GM21390 (cell line): Measurements from ENCODE around the gene USE1.

Source experiments
- ATAC-seq: cut with Tn5 transposase; IDR thresholded peaks from one replicate; pipeline ENCODE4 v1.9.1; 2021; ENCODE audit not compliant: unreplicated experiment

Gene USE1

DNA sequence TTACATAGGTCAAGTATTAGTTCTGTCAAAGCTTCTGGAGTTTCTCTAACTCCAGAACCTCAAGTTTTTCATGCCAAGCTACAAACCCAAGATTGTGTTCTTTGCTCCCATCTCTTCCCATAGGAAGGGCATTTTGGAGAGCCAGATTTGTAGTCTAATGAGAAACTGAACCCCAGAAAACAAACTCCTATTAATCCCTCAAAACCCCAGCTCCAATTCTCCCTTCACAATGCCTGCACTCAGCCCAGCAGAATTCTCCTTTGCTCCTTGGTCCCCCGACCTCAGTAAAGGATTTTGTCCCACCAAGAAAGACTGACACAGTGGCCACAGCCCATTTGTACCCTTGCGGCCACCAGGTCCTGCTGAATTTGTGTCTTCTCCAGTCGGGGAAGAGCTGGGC, 41.0 kb downstream of the USE1 start:
- ATAC-seq = no peak

DNA sequence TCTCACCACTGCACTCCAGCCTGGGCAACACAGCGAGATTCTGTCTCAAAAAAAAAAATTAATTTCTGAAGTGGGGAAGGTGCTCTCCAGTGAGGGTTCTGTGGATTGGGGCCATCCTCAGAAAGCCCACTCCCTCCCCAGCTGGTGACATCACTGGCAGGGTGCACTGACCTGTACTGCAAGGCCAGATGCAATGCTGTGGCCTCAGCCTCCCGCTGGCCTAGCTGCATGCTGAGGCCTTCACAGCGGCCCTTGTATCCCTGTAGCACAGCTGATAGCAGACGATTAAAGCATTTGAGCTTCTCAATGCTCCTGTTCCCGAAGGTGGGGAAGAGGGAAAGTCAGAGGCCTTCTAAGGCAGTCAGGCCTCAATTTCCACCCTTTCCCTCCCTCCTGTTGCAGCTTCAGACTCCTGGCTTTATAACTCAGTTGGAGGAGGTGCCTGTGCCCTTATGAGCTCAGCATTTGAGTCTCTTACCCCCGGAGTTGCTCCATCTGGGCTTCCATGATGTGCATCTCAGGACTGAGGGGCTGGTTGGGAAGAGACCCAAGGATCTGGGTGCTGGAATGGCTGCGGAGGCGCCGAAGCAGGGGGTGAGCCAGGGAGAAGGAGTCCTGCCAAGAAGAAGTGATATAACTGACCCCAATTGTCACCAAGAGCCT, 44.1 kb downstream of the USE1 start:
- ATAC-seq = no peak

DNA sequence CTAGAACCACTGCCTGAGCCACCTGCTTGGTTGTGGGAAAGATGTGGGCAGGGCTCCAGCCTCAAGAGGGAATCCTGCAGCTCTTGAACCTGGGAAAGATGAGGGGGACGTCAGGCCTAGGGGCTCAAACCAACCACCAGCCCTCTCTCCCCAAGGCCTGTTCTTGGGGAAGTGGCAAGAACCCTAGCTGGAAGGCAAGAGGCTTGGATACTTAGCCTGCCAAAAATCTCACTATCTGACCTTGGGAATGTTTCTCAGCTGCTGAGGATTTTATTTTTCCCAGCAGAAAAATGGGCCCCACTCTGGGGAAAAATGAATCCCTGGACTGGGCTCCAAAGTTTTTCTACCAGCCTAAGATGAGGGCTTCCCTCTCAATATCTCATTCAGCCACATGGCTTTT, 44.8 kb downstream of the USE1 start:
- no peak for ATAC-seq

DNA sequence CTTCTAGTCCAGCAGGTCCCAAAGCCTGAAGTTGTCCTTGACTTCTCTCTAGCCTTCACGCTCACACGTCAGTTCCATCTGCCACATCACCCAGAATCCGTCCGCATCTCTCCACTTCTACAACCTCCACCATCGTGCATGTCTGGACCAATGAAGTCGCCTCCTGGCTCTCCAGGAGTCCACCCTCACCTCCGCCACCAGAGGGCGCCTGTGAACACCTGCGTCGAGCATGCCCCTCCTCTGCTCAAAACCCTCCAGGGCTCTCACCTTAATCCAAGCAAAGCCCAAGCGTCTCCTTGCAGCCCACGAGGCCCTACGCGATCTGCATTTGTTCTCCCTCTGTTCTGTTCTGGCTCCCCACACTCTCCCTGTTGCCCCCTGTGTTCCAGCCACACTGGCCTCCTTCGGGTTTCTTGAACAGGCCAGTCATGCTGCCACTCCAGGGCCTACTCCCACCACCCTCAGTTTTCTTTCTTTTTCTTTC, 45.7 kb downstream of the USE1 start:
- ATAC-seq = peak; percentile 76

DNA sequence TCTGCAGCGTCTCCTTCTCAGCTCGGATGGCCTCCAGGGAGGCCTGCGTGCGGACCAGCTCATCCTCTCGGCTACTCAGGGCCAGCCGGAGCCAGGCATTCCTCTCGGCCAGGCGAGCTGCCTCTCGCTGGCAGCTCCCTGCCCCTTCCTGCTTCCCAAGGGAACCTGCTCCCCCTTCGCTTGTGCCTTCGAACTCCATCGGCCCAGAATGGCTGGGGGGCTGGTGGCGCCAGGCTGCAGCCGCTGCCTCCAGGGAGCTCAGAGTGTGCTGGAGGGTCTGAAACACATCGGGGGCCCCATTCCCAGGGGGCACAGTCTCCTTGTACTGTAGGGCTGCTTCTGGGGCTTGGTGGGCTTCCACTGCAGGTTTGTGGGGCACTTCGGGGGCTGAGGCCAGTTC, 47.4 kb downstream of the USE1 start:
- no peak for ATAC-seq

DNA sequence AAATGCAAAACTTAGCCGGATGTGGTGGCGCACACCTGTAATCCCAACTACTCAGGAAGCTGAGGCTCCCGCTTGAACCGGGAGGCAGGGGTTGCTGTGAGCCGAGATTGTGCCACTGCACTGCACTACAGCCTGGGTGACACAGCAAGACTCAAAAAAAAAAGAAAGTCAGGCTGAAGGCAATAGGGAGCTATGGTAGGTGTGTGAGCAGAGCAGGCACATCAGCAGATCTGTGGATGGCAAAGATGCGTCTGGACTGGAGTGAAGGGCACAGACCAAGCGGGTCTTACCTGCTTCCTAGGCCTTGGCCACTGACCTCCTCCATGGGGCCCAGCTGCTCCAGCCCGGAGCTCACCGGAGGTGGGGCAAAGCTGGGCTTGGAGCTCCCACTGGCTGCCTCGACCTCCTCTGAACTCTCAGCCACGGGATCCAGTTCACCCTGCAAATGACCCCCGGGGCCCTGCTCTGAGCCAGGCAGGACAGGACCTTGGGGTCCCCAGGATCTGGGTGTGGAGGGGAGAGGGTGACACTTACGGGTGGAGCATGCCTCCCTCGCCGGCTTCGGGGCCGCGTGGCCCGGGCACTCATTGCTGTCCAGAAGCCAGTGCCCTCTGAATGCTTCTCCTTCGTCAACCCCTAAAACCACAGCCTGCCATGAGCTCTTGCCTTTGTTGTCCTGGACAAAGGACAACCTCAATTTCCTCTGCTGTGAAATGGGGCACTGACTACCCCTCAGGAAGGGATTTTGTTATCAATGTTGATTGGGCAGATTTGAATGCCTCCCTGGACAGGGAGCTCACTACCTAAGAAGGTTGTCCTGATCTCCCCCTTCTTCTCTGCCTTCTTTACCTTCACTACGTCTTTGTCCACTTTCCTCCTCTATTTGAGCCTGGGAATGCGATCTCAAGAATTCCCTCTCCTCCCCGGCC, 48.8 kb downstream of the USE1 start:
- ATAC-seq = no peak

DNA sequence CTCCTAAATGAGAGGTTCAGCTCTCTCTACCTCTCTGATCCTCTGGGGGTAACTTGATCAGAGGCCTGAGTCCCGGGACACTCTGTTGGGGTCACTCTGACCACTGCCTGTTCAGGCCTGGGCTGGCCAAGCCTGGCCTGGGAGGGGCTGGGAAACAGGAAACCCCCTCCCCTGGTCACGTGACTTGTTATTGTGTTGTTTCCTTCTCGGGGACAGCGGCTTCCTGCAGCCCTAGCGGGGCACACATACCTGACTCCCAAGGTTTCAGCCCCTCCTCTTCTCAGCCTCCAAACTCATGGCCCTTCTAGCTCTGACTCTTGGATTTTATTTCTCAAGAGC, 49.5 kb downstream of the USE1 start, which contains the start of gene USHBP1:
Gene USHBP1, minus strand, starts transcription at position 105 of the 339 bp plus-strand sequence. CDS start 446 bp downstream, outside the sequence.
- ATAC-seq = no peak

DNA sequence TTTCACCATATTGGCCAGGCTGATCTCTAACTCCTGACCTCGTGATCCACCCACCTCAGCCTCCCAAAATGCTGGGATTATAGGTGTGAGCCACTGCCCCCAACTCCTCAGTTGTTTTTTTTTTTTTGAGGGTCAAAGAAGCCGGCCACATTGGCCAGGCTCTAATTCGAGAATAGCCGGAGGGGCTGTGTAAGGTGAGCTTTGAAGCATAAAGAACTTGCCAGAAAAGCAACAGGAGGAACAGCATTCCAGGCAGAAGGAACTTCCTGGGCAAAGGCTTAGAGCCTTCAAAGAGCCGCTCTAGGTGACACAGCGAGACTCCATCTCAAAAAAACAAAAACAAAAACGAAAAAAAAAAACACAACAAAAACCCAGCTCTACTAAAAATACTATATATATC, 50.9 kb downstream of the USE1 start:
- ATAC-seq = no peak

DNA sequence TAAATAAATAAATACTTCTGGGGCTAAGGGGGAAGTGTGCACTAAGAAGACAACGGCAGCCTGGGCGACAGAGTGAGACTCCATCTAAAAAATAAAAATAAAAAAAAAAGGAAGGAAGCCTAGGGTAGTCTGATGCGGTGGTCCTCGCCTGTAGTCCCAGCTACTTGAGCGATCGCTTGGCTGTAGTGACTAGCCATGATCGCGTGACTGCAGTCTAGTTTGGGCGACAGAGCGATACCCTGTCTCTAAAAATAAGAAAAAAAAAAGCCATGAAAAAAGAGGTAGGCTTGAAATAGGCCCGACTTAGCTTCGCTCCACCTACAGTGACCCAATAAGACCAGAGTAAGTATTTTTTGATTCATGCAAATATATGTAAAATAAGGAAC, 51.4 kb downstream of the USE1 start:
- peak; percentile 24 for ATAC-seq

DNA sequence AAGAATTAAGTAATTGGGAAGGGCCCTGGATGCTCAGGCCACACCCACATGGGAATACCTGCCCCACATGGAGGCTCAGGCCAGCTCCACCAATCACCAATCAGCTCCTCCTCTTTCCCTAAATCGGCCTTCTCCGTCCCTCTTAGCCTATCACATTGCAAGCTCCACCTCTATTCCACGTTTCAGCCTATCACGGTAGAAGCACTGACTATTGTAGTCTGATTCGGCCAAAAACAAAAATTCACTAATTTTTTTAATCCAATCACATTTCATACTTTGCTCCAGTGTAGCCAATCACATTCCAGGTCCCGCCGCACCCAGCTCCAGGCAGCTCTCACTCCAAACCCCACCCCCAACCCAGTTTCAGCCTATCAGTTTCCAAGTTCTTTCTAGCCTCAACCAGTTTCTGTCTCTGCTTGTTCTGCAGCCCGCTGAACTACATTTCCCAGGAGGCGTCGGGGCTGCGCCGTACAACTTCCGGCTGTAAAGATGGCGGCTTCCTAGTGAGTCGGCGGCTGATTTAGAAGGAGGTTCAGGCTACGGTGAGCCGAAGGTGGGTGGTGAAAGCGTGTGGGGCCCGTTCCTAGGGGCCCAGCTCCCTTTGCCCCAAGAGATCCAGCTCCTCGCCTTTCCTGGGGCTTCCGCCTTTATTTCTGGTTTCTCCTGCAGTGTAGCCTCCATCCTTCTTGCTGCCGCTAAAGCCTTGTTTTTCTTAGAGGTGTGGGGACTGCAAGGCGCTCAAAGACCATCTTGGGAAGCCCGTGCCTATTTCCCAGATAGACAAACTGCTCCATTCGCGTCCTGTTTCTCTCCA, 52.0 kb downstream of the USE1 start, which contains the start of gene BABAM1:
Gene BABAM1, plus strand, starts transcription at position 469 of the 814 bp plus-strand sequence. CDS start 1,364 bp downstream, outside the sequence.
- ATAC-seq = peak; percentile 88

DNA sequence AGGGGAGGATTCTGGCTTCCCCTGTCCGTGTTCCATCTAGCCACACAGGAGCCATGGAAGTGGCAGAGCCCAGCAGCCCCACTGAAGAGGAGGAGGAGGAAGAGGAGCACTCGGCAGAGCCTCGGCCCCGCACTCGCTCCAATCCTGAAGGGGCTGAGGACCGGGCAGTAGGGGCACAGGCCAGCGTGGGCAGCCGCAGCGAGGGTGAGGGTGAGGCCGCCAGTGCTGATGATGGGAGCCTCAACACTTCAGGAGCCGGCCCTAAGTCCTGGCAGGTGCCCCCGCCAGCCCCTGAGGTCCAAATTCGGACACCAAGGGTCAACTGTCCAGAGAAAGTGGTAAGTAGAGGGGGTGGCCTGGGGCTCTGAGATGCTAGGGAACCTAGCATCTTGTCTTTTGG, 53.6 kb downstream of the USE1 start:
- no peak for ATAC-seq
